ENCODE results near the gene IFNG.

Gene IFNG

GRCh38 chr12:68118096-68118755, 41.3 kb downstream of the IFNG start:
- no peak for TF ChIP-seq CTCF (conservative IDR thresholded peaks at IDR 0.05; ENCODE audit: low read length)
- no peak for DNase-seq (ENCODE audit: low read depth)
- H3K4me3 ChIP-seq (ENCODE audit: low read length): no peak overlapping the region

- no peak overlapping the region for H3K4me3 ChIP-seq (ENCODE audit: low read length)
- DNase-seq (ENCODE audit: low read depth): no peak
- TF ChIP-seq CTCF (conservative IDR thresholded peaks at IDR 0.05; ENCODE audit: low read length): no peak
Observed at GRCh38 chr12:68117661-68118060, 41.9 kb downstream of the IFNG start.

GRCh38 chr12:68115281-68115680, 44.3 kb downstream of the IFNG start:
- no peak overlapping the region for H3K4me3 ChIP-seq (ENCODE audit: low read length)
- TF ChIP-seq CTCF (conservative IDR thresholded peaks at IDR 0.05; ENCODE audit: low read length): no peak
- no peak for DNase-seq (ENCODE audit: low read depth)

GRCh38 chr12:68114606-68115005, 44.9 kb downstream of the IFNG start:
- no peak for DNase-seq (ENCODE audit: low read depth)
- H3K4me3 ChIP-seq (ENCODE audit: low read length): no peak overlapping the region
- no peak for TF ChIP-seq CTCF (conservative IDR thresholded peaks at IDR 0.05; ENCODE audit: low read length)

GRCh38 chr12:68113644-68114043, 45.9 kb downstream of the IFNG start:
- TF ChIP-seq CTCF (conservative IDR thresholded peaks at IDR 0.05; ENCODE audit: low read length): peak; percentile 15; the same call in 1 of the 2 replicates
- no peak for DNase-seq (ENCODE audit: low read depth)
- no peak overlapping the region for H3K4me3 ChIP-seq (ENCODE audit: low read length)

- no peak for DNase-seq (ENCODE audit: low read depth)
- no peak for TF ChIP-seq CTCF (conservative IDR thresholded peaks at IDR 0.05; ENCODE audit: low read length)
- no peak overlapping the region for H3K4me3 ChIP-seq (ENCODE audit: low read length)
Observed at GRCh38 chr12:68111995-68112394, 47.5 kb downstream of the IFNG start.

GRCh38 chr12:68109444-68110217, 49.9 kb downstream of the IFNG start:
- H3K4me3 ChIP-seq (ENCODE audit: low read length): no peak overlapping the region
- no peak for TF ChIP-seq CTCF (conservative IDR thresholded peaks at IDR 0.05; ENCODE audit: low read length)
- DNase-seq (ENCODE audit: low read depth): no peak
